SIG-M5 (cell line): ENCODE results near the gene GFOD1.
A peak's percentile ranks its signal among the peaks of the same experiment; 100 is the strongest.
"Not testable (repeated sequence)": the region's sequence is repeated elsewhere in the genome, so short reads cannot be mapped to it uniquely, and the experiment has no call there.

Experiments used
- DNase-seq: peaks from one replicate; lab custom pipeline; 2025; lab: John Stamatoyannopoulos, UW

GFOD1 gene

GRCh38 chr6:13354331-13355042 lies 132.9 kb downstream of the GFOD1 start:
- peak; percentile 25 for DNase-seq

DNA sequence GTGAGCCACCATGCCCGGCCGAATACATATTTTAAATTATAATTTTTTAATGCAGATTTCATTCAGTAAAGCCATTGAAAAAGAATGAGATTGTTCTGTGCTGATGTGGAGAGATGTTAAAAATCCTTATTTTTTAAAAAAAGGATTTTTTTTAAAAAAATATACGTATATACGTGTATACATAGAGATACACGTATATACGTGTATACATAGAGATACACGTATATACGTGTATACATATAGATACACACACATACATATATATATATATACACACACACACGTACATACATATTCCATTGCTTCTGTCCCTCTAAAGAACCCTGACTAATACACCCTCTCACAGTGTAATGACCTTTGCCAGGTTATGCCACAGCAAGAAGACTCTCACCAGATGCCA lies 135.2 kb downstream of the GFOD1 start:
- DNase-seq = no peak

DNA sequence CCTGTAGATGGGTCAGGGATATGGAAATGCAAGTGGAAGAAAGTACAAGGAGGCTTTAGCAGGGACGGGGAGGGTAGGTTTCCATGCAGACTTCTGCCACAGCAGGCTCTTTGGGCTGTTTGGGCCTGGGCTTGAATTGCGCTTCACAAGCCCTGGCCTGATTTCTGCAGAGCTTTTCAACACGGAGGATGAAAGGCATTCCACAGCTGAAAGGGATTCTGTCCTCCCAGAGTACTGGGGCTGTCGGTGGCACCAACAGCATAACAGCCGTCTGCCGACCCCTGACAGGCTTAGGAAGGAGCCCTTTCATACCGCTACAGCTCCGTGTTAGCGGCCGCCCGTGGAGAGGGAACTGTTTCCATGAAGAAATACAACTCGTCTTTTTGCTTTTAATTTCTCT lies 136.1 kb downstream of the GFOD1 start:
- no peak for DNase-seq

GRCh38 chr6:13349811-13350506 lies 137.4 kb downstream of the GFOD1 start:
- DNase-seq = no peak

- no peak for DNase-seq
These were observed 138.9 kb downstream of the GFOD1 start for GRCh38 chr6:13348334-13349113.

GRCh38 chr6:13346245-13346644 lies 141.2 kb downstream of the GFOD1 start:
- no peak for DNase-seq

DNA sequence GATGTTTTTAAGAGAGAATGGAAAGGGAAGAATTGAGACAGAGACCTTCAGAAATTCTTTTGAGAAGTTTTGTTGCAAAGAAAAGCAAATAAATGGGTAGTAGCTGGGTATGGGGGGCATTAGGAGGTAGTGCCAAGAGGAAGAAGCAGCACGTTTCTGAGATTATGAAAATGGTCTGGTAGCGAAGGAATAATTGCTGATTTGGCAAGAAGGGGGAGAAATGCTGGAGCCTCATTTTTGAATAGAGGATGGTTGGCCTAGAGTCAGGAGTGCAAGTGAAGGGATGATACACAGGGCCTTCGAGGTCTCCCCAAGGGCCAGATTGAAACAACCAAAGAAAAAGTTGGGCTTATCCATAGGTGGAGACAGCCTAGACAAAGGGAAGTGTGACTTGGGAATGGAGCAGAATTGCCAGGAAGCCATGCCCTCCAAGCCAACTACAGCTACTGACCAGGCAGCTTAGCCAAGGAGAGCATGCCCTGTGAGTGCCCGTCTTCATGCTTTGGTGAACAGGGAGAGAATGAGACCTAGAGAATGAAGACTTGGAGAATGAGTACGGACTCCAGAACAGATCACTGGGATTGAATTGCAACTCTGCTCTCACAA lies 144.9 kb downstream of the GFOD1 start:
- DNase-seq = no peak

- DNase-seq = no peak
These were observed 147.4 kb downstream of the GFOD1 start for GRCh38 chr6:13339863-13340630.

GRCh38 chr6:13338038-13338437 lies 149.4 kb downstream of the GFOD1 start:
- peak; percentile 79 for DNase-seq

DNA sequence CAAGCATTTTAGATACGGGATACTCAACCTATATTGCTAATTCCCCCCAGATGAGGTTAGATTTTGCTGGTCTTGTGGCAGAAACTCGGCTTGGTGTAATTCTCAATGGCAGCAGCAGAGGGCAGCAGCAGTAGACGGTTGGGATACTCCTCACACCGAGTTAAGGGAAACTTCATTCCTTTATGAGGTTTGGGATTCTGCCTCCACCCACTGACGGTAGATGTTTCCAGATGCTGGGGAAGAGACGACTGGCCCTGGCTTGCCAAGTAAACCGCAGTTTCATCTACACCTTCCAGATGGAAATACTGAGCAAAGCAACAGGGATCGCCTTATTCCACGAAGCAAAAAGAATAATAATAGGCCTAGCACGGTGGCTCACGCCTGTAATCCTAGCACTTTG lies 150.8 kb downstream of the GFOD1 start:
- no peak for DNase-seq

DNA sequence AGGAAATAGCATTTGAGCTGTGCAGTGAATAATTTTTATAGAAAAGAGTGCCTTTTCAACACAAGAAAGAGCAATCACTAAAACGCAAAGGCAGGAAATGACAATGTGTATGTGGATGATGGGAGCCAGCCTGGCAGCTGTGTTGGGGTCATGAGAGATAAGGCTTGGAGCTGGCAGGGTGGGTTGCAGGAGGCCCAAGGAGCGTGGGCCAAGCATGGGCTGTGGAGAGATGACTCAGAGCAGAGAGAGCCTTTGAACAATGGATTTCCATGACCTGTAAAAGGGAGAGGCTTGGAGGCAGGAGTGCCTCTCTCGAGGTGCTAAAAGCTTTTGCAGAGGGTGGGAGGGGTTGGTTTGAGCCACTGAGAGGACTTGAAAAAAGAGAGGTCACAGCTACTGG lies 152.4 kb downstream of the GFOD1 start:
- DNase-seq = no peak

- no peak for DNase-seq
These were observed 155.1 kb downstream of the GFOD1 start for GRCh38 chr6:13332349-13332706.

DNA sequence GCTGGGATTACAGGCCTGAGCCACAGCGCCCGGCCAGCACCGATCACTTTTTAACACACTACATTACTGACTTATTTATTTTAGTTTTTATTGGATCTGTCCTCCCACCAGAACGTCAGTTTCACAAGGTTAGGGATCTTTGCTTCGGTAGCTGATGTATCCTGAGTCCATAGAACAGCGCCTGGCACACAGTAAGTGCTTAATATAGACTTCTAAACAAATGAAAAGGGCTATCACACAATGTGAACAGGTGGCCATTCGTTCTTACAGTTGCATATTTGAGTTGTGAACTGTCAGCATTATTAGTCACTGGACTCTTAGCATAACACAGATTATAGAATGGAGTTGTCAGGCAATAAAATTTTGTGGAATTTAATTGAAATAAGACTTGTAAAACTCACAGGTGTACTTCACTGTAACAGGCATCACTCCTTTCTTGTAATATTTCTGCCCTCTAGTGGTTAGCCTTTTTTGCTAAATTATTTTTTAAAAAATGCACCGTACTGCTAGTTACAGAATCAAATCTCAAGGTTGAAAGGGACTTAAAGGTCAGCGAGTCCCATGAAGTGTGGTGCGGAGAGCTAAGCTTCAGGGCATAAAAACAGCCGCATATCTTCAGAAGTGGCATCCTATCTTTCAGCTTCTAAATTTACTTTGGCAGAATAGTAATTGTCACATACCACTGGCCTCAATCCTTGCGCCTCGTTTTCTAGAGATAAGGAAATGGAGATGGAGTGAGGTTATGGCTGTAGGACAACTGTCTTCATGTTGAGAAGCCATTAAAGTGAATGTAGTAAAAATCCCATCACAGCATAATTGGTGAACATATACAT lies 155.7 kb downstream of the GFOD1 start:
- no peak for DNase-seq

DNA sequence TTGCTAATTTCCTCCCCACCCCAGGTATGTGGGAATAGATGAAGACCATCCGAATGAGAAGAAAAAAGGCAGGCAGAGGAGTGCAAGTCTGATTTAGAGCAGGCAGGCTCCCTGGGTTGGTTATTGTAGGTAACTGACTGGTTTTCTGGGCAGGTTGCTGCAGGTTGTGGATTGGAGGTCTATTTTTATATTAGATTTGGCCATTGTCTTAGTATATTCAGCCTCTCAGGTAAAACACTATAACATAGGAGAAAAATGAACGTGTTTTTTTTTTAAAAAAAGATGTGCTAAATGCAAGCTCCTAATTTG lies 158.6 kb downstream of the GFOD1 start:
- DNase-seq = no peak

GRCh38 chr6:13328076-13328874 lies 159.1 kb downstream of the GFOD1 start, which contains the start of gene TBC1D7:
Gene TBC1D7 (minus strand): TSS chr6:13328537. CDS start chr6:13326898, 1,639 bp downstream.
- no peak for DNase-seq

- DNase-seq = no peak
These were observed 159.7 kb downstream of the GFOD1 start for GRCh38 chr6:13327691-13328075.

- DNase-seq = not testable (repeated sequence)
These were observed 161.3 kb downstream of the GFOD1 start for GRCh38 chr6:13326031-13326586.

DNA sequence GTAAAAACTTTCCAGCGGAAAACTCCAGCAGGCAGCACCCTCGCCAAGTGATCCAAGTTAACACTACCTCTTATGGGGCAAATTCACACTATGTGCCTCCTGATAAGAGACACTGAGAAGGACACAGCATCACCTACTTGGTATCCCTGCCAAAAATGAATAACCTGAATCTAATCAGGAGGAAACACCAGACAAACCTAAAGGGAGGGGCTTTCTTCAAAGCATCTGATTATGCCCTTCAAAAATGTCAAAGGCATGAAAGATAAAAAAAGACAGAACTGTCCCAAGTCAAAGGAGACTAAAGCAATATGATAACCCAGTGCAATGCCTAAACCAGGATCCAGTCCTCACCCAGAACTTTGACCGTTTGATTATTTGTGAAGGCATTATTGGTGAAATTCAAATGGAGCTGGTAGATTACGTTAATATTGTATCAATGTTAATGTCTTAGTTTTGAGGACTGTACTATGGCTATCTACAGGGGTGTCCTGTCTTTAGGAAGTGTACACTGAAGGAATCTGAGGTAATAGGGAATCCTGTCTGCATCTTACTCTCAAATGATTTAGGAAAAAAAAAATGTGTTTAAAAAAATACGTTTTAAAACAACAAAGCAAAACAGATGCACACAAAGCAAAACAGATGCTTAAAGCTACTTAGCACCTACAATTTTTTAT lies 167.4 kb downstream of the GFOD1 start:
- DNase-seq = no peak

- no peak for DNase-seq
These were observed 168.6 kb downstream of the GFOD1 start for GRCh38 chr6:13318821-13319220.
